Colon (tissue), 2 donors: ENCODE measurements around the gene HEPHL1.

ENCODE experiments used
- FAIRE-seq: peaks from 2 replicates; lab custom pipeline; 2012; peaks lifted over from hg19 to GRCh38; lab: Jason Lieb, UNC
- donor health status: control.
- donor health status: control.

Gene HEPHL1

DNA sequence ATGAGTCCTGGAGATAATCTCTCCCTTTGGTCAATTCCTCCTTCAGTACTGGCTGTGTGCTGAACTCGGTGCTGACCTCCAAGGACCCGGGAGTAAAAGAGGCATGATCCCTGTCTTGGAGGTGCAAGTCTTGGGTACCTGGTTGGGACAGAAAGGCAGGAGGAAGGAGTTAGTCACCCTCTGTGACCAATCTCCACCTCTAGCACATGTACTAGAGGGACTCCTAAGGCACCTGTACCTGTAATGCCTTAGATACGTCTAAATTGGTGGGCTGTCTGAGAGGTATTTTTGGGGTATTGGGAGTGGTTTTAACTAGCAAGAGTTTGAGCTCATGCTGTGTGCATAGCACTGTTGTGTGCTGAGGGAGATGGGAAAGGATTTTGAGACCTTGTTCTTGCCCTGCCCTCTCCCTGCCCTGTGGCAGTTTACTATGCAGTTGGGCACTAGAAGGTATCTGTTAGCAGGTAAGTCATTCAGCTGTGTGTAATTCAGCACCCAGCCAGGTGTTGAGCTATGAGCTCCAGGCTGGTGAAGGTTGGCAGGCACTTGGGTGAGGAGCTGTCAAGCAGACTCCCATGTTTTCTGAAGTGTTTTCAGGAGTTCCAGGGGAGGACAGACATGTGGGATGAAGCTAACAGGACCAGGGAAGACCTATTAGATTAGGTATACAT lies 110.0 kb downstream of the HEPHL1 start:
- FAIRE-seq, result no peak

DNA sequence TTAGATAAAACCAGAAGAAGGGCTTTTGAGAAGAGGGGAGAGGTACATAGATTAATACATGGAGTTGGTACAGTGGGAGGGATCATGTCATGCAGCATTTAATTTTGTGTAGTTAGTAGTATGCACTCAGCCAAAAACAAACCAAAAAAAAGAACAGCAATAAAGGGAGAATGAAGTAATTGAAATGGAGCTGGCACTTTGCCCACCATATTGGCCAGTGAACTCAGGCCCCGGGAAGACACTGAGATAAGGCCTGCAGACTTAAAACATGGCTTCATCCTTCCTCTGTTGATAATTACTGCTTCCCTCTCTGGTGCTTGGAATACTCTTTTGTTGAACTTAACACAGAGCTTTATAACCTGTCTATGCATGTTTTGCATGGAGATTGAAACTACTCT lies 110.6 kb downstream of the HEPHL1 start:
- FAIRE-seq, result no peak

DNA sequence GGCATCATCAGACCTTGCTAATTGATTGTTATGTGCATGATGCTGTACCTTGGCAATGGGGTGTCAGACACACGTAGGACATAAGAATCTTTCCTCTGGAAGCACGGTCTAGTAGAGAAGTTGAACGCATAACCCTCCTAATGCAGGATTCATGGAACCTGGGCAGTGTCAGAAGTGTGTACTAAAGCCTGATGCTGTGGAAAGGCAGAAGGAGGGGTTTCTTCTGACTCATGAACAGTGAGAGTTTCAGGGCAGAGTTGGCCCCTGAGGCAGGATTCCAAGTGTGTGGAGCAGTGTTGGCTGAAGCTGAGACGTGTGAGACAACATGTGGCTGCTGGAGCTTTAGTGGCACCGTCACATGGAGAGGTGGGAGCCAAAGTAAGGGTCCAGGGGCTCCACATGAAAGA lies 111.0 kb downstream of the HEPHL1 start:
- no peak for FAIRE-seq

DNA sequence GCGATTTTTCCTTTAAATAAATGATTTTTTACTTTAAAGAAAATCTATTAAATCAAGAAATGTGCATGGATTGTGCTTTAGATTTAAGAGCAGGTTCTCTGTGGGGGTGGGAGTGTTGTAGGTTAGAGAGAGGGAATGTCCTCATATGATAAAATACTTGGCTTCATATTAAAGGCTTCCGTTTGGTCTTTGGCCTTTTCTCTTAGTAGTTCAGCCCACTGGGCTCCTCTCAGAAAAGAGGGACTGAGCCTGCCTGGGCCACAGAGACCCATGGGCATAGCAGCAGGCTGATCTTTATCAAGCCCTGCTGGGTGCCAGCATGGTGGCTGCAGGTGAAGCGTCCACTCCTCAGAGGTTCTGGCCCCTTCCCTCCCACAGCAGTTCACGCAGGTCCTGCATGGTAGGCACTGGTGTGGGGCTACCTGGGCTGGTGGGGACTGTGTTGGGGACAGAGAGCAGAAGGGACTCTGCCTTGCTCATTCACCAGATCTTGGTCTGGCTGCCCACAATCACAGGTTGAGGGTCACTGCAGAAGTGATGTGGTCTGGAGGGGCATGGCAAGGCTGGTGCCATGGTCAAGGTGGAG lies 111.8 kb downstream of the HEPHL1 start:
- FAIRE-seq, result no peak

DNA sequence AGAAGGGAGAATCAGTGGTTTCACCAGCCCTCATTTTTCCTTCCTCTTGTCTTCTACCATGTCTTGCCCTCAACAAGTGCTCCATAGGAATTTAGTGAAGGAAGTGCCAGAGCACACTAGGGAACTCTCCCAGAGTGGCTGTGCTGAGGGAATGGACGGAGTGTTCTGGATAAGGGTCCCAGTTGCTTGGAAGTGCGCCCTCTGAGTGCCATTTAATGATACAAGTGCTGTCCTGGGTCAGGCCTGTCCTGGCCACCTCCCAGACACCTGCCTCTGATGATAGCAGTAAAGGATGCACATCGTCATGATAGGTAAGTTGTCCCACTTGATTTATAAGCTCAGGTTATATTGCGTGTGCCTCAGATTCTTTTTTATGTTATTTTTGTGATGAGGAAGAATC lies 112.6 kb downstream of the HEPHL1 start:
- FAIRE-seq, result no peak

DNA sequence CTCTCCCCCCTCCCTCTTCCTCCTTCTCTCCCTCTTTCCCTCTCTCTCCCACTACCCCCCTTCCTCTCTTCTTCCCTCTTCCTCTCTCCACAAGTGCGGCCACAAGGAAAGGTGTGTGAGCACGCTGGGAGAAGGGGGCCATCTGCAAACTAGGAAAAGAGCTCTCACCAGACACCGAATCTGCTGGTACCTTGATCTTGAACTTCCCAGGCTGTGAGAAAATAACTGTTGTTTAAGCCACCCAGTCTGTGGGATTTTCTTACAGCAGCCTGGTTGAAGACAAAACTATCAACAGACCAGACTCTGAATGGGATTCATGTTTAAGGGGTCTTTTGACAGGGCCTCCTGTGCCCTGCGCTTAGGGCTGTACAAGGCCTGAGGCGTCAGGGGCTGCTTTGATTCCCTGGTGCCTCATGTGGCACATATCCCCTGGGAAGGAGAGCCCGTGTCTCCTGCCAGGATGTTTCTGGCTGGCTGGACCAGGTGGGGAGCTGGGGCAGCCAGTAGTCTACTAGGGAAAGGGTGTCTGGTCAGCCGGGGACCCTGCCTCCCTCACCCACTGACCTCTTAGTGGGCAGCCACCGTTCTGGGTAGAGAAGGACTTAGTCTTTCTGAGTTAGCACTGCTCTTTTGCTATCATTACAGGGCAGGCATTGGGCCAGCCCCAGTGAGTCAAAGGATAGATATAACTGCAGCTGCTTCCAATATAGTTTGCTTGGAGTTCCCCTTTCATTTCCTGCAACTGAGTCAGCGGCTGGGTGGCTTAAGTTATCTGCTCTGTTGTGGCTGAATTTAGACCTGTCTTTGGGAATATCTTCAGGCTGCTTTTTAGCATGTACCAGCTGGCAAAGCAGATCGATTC lies 113.7 kb downstream of the HEPHL1 start:
- no peak for FAIRE-seq

DNA sequence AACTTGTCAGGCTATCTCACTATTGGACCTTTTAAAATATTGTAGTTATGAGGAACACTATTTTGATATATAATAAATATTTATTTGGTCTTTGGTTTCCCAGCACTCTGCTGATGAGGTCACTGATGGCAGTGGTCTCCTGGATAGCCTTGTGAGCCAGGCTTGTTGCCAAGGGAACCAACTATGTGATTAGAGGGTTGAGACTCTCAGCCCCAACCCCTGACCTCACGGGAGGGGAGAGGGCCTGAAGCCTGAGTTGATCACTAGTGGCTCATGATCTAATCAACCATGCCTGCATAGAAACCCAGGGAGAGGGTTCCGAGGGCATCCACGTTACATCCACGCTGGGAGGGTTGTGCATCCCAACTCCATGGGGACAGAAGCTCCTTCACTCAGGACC lies 118.3 kb downstream of the HEPHL1 start:
- FAIRE-seq, result no peak

DNA sequence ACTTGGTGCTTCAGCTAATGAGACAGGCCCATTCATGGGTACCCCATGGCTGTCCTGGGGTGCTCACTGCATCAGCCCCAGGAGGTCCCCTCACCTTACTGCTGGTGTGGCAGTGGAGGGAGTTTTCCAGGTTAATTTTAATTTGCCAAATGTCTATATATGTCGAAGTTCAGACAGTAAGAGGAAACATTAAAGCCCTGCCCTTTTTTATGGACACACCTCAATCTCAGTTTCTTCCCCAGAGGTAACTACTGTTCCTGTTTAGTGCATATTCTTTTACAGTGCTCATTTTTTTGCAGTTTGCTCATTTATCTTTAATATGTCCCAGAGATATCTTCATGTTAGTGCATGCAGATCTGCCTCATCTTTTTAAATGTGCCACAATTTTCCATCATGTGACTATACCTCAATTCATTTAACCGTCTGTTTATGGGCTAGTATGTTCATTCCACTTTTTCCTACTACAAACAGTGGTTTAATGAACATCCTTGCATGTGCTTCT lies 119.1 kb downstream of the HEPHL1 start:
- FAIRE-seq, result no peak

DNA sequence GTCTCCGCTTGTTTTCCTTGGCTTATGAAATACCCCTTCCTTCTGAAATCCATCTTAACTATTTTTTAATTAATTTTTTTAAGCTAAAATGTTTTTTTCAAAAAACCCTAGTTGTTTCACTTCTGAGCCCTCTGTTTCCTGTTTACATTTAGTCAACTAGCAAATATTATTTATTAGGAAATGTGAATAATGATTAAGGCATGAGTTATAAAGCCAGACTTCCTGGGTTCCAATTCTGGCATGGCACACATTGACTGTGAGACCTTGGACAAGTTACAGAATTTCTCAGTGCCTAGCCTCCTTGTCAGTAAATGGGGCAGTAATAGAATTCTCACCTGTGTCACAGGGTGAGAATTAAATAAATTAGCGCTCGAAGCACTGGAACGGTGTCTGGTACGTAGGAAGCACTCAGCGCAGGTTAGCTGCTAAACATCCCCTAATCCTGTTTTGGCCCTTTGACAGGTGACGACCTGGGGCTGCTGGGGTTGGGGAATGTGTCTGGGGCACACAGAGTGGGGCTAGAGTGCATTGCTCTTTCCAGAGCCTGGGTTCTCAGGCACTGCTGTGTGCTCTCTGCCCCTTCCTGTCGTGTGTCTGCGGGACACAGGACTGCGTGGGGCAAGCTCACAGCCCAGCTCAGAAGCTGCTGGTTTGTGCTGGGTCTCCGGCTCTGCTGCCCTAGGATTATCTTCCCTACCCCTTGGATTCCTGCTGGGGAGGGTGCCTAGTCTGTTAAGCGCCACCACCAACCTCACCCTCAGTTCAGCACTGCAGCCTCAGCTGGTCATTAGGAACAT lies 120.6 kb downstream of the HEPHL1 start:
- no peak for FAIRE-seq

DNA sequence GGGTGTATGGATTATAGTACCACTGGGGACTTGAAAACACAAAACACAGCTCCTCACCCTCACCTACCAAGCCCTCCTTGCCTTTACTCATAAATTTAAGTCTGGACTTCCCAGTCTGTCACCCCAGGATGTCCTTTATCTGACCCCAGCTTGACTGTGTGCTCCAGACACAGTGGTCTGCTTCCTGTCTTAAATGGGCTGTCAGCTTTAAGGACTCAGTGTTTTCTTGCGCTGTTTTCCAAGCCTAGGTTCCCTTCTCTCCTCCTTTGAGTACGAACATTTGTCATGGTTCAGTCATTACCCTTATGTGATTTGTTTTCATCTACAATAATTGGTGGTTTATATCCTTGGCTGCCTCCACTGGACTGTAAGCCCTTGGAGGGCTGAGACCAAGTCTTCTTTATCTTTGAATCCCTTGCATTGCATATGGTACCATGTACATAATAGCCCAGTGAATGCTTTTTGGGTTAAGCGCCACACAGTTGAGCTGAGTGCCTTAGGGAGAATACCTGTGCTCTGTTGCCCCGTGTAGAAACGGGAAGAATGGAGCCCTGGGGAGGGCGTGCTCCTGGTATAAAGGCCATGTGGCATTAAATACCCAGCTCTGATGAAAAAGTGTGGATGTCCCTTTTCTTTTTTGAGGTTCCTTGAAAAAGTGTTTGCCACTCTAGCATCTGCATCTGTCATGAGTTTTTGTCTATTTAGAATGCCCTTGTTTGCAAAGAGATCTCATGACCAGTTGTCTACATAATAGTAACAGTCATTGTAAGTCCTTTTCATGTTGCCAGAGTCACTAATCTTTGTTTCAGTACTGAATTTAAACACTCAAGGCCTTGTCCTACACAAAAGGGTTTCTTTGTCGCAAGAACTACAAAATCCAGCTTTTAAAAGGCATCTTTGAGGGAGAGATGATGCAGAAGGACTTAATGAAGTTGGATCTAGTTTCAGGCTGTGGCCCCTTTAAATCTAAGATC lies 121.4 kb downstream of the HEPHL1 start:
- no peak for FAIRE-seq

DNA sequence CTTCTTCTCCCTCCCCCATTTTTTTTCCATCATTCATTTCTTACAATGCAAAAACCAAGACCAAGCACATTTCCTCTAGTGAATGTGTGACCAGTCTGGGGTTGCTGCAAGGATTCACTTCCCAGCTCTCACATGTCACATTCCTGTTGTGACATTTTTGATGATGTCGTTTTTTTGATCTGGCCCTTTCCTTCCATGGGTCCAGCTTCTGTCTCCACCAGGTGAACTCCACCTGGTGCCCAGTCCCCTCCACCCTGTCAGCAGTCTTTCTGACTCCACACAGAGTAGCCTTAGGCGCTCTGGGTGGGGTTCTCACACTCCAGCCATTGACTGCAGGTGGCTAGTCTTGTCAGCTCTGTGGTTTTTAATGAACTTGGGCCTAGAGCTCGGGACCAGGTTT lies 123.1 kb downstream of the HEPHL1 start:
- no peak for FAIRE-seq

DNA sequence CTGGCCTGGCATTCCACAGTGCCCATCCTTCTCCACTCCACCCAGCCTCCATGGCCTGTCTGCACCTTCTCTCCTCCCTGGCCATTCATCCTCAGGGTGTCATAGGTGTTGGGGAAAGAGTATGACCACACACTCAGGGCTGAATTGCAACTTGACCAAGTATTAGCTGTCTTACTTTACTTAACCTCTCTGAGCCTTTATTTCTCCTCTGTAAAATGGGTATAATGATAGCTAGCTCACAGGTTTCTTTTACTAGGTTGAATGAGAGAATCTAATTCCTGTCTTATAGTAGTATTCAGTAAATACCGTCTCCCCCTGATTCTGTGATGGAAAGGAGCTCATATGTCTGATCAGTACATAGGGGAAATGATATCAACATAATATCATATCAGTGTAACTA lies 123.5 kb downstream of the HEPHL1 start:
- FAIRE-seq, result no peak

DNA sequence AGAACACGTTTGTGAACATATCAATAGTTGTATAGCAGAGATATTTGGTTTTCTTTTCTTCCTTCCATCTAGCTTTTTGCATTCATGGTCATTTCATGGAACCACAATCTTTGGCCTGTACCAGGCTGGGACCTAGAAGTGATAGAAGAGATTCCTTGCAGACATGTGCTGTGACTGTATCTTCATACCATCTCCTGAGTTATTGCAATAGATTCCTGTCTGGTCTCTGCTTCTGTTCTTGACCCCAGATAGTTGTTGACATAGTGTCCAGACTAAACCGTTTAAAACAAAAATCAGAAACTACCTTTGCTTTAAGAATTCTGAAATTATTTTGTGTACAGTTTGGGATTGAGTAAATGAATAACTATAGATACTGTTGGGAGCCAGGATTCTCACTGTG lies 124.3 kb downstream of the HEPHL1 start:
- no peak for FAIRE-seq

DNA sequence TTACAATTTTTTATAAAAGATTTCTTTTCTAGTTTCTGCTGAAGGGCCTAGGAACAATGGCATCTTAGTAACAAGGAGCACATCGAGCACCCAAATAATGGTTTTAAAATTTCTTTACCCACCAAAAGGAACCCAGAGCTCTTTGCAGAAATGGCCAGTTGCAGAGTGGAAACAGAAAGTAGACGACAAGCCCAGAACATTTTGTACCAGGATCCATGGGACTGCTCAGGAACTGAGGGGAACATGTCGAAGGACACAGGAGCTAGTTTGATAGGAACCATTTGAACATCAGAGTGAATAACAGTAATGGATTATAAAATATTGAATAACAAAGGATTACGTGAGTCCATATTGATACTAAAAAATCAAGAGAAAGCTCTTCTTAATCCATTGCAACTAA lies 124.8 kb downstream of the HEPHL1 start:
- no peak for FAIRE-seq

DNA sequence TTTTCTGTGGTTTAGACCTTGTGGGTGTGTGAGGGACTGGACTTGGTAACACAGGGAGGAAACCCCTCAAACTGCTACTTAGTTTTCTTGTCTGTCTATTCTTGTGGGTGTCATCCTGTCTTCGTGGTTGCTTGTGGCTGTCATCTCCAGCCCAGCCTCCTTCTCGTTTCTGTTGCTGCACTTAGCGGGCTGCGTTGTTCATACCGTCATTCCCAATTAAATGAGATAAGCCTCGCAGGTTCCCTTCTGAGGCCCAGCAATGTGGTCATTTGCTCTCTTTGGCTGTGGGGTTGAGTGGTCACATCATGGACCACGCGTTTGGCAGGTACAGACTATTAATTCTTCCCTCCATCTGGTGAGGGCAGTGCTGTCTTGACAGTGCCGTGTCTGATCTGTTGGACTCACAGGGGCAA lies 126.3 kb downstream of the HEPHL1 start:
- no peak for FAIRE-seq

DNA sequence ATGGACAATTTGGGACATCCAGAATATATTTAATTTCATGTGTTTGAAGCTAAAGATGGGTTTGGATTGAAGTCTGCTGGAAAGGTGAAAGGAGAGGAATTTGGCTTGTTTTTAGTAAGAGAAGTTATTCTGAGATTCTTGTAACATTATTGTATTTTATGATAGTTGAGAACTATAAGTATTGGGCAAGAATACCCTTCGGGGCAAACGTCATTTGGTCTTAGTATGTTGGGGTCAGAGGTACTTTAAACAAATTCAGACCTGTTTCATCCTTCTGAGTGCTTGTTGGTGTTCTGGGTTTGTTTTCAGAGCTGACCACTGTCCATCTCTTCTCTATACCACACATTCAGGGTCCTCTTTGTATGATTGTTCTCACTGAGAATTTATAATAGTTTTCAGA lies 127.0 kb downstream of the HEPHL1 start:
- no peak for FAIRE-seq

DNA sequence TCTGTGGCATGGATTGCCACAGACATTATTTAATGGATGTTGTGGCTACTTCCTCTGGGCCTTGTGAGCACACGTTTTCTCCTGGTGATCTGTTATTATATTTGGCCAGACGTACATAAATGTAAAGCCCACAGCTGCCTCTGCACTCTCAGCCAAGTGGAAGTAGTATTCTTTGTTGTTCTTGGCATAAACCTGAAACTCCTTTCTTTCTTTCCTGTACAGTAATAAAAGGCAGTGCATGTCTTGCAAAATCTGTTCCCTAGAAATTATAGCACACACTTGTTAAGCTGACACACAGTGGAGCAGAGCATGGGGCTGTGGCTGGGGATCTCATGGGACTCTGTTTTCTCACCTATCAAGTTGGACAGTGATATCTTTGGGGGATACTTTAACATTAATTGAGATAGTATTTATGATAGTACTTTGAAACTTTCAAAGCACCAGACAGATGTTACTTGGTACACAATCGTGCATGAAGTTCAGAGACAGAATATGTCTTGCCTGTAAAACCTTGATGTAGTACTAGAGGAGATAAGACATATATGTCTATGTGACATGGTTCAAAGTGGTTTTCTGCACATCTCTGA lies 128.4 kb downstream of the HEPHL1 start:
- no peak for FAIRE-seq

DNA sequence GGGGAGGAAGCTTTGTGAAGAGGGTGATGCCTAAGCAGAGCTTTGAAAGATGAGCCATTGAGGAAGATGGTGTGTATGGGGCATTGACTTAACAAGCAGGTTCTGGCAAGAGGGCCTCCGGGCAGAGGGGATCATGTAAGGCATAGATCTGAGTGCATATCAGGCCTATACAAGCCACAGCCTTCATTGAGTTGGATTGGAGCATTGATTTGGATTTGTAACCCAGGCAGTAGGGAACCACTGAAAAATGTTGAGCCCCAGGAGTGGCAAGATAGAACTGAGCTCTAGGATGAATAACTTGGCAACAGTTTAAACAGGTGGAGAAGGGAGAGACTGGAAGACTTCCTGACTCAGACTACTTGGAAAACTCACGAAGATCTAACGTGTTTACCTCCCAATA lies 128.9 kb downstream of the HEPHL1 start:
- FAIRE-seq, result no peak

DNA sequence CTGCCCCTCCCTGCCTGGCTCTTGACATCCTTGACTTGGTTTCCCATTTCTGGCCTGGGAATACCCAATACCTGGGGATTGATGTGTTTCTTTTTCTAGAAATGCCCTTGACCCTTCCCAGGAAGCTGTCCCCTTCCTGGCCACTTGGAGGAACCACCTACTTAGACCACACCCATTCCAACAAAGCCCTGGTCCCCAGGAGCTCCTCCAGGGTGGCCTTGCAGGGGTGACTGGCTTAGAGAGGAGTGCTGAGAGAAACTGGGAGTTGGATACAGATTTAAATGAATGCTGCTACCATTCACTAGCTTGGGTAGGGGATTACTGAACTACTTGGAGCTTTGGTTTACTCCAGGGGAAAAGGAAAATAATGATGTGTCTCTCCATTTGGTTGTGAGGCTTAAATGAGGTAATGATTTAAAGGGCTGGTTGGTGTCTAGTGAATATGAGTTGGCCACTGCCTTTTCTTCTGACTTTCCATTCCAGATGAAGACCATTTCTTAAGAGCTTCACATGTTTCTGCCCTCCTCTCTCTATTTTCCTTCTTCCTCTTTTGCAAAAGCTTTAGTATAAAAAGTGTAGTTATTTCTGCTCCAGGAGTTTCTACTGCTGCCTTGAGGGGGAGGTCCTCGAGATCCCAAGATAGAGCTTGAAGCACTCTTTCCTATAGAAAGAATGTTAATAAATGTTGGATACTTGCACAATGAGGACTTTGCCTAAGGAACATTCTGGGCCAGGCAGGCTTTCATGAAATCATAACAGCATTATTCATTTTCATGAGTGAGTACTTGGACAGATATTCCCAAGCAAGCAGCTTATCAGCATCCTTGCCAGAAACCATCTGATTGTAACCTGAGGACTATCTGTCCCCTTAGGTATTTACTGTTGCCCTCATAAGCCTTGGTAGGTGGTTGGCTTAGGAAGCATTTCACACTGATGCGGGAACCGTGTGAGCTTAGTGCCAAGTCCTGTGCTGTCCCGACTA lies 129.8 kb downstream of the HEPHL1 start:
- no peak for FAIRE-seq
